CD14-positive monocyte (primary cell): ENCODE results near the gene FAM50B. TPM values are rescaled to one million over a fixed set of nuclear protein-coding genes. Genes with fewer than 3 reads are reported as not detected.

Experiments used
- DNase-seq, 3 donors: peaks; one replicate each; pipeline ENCODE4 v3.0.0-alpha.2; 2011 to 2022
- H2AFZ ChIP-seq: 2 replicates; pipeline ENCODE4 v1.6.0; 2012; ENCODE audit warnings: mild to moderate bottlenecking, low read depth, low read length, inconsistent platforms; ENCODE audit not compliant: insufficient read depth, poor library complexity, severe bottlenecking
- H3K27ac ChIP-seq, 2 donors: 1 replicate in 1 of 2; 2 replicates in 1 of 2; pipeline ENCODE4 v1.5.1; 2012 to 2013; ENCODE audit warnings: low read length in 2 of 2, control low read depth in 1 of 2, inconsistent platforms in 1 of 2, low read depth in 1 of 2, mild to moderate bottlenecking in 1 of 2
- H3K27me3 ChIP-seq, 2 donors: one replicate each; pipeline versions ENCODE4 v1.6.0 to v1.6.1; 2011 to 2013; ENCODE audit warnings: low read length in 2 of 2; ENCODE audit not compliant: control insufficient read depth in 2 of 2, insufficient read depth in 2 of 2
- H3K36me3 ChIP-seq, 2 donors: replicated peaks in 1 of 2; 1 replicate in 1 of 2; 2 replicates in 1 of 2; pipeline versions ENCODE4 v1.5.1 to v1.6.1; 2012 to 2013; ENCODE audit warnings: low read length in 2 of 2, control low read depth in 1 of 2, inconsistent platforms in 1 of 2, mild to moderate bottlenecking in 1 of 2; ENCODE audit not compliant: insufficient read depth in 2 of 2, control insufficient read depth in 1 of 2
- H3K4me1 ChIP-seq, 2 donors: 1 replicate in 1 of 2; 2 replicates in 1 of 2; pipeline versions ENCODE4 v1.5.1 to v1.6.1; 2012 to 2013; ENCODE audit warnings: low read length in 2 of 2, control low read depth in 1 of 2, inconsistent platforms in 1 of 2, mild to moderate bottlenecking in 1 of 2, moderate library complexity in 1 of 2; ENCODE audit not compliant: insufficient read depth in 2 of 2, control insufficient read depth in 1 of 2
- H3K4me2 ChIP-seq: replicated peaks from 2 replicates; pipeline ENCODE3; 2012; ENCODE audit warnings: low read length, moderate library complexity, mild to moderate bottlenecking; ENCODE audit not compliant: poor library complexity, severe bottlenecking; ENCODE audit errors: extremely low read depth
- H3K4me3 ChIP-seq, 3 experiments: fragments of 200-600 bp in 1 of 3; sonication (generic) in 1 of 3; replicated peaks in 1 of 3; 1 replicate in 2 of 3; 2 replicates in 1 of 3; pipeline ENCODE4 v1.5.1; 2011 to 2013; ENCODE audit warnings: low read length in 3 of 3, mild to moderate bottlenecking in 3 of 3, control low read depth in 2 of 3, low read depth in 2 of 3, inconsistent platforms in 1 of 3, moderate library complexity in 1 of 3
- H3K79me2 ChIP-seq: 2 replicates; pipeline ENCODE4 v1.6.0; 2012; ENCODE audit warnings: mild to moderate bottlenecking, control low read depth, inconsistent platforms, low read length, moderate library complexity; ENCODE audit not compliant: insufficient read depth
- H3K9ac ChIP-seq: 2 replicates; pipeline ENCODE4 v1.6.0; 2017; ENCODE audit warnings: low read length, mild to moderate bottlenecking; ENCODE audit not compliant: insufficient read depth, poor library complexity, severe bottlenecking
- H3K9me3 ChIP-seq, 2 donors: replicated peaks in 1 of 2; 1 replicate in 1 of 2; 2 replicates in 1 of 2; pipeline versions ENCODE4 v1.5.1 to v1.6.1; 2012 to 2013; ENCODE audit warnings: low read length in 2 of 2, control low read depth in 1 of 2; ENCODE audit not compliant: control insufficient read depth in 1 of 2, insufficient read depth in 1 of 2
- H4K20me1 ChIP-seq: 2 replicates; pipeline ENCODE4 v1.6.0; 2012; ENCODE audit warnings: mild to moderate bottlenecking, low read length, control low read depth, moderate library complexity; ENCODE audit not compliant: insufficient read depth
- H3K27ac Mint-ChIP-seq, 7 donors: one replicate each; pipeline ENCODE4 v1.8.0; 2020; ENCODE audit warnings: mild to moderate bottlenecking in 7 of 7, mixed read lengths in 7 of 7, moderate library complexity in 6 of 7, inconsistent platforms in 2 of 7
- H3K27me3 Mint-ChIP-seq, 3 donors: one replicate each; pipeline ENCODE4 v1.8.0; 2021 to 2022; ENCODE audit warnings: low read depth in 3 of 3, mild to moderate bottlenecking in 3 of 3, mixed read lengths in 3 of 3, moderate library complexity in 3 of 3, inconsistent platforms in 1 of 3
- H3K36me3 Mint-ChIP-seq, 2 donors: one replicate each; pipeline ENCODE4 v1.8.0; 2020; ENCODE audit warnings: mixed read lengths in 2 of 2, inconsistent platforms in 1 of 2, mild to moderate bottlenecking in 1 of 2
- H3K4me1 Mint-ChIP-seq: one replicate; pipeline ENCODE4 v1.8.0; 2020; ENCODE audit warnings: mild to moderate bottlenecking, mixed read lengths
- H3K4me3 Mint-ChIP-seq, 2 donors: one replicate each; pipeline ENCODE4 v1.8.0; 2020; ENCODE audit warnings: mild to moderate bottlenecking in 2 of 2, mixed read lengths in 2 of 2, moderate library complexity in 1 of 2
- H3K9me3 Mint-ChIP-seq, 7 donors: one replicate each; pipeline ENCODE4 v1.8.0; 2020 to 2022; ENCODE audit warnings: mixed read lengths in 7 of 7, mild to moderate bottlenecking in 6 of 7, moderate library complexity in 6 of 7, inconsistent platforms in 2 of 7
- CTCF ChIP-seq: fragments of 200-600 bp; IDR thresholded peaks from one replicate; pipeline ENCODE4 v1.8.0; 2022; ENCODE audit warnings: antibody characterized with exemption, mild to moderate bottlenecking
- WGBS: methylation state at CpG from one replicate; pipeline ENCODE4 v1.1.5; 2013; ENCODE audit warnings: missing lambda C conversion rate; ENCODE audit not compliant: insufficient coverage; 5-methylcytosine and 5-hydroxymethylcytosine counted together
- intact Hi-C, 2 donors: fragments of 100-400 bp; cut with micrococcal nuclease; formaldehyde crosslinking; loops; one replicate each; pipeline versions ENCODE4 v1.15.0 to v1.15.1; 2023
- polyA plus RNA-seq, 3 donors: library from polyadenylated mRNA; depleted of rRNA in 1 of 3; unstranded in 2 of 3; stranded (reverse) in 1 of 3; fragments of 300-500 nt in 2 of 3; fragments of >200 nt in 1 of 3; fragmentation: Illumina TruSeq in 2 of 3; gene quantifications; 1 replicate in 2 of 3; 2 replicates in 1 of 3; pipeline ENCODE4 v1.2.3, GENCODE V29; 2012 to 2021

Gene FAM50B
- polyA plus RNA-seq, 3 donors, result 1.8 to 3.3 (median 3.0) TPM

- Mint-ChIP-seq H3K4me3 (no peak overlapping the region), H3K27ac (peak overlapping the region in 2 of 7 donors; percentile 0 to 27), H3K4me1 (peaks cover 11% of the 10 kb centered on the region), H3K27me3 (peaks cover 3 to 5% (median 4%) of the 10 kb centered on the region in 3 donors), H3K9me3 (no peaks in the 10 kb centered on the region), H3K36me3 (no peaks in the 10 kb centered on the region)
- Histone ChIP-seq H4K20me1 (no peaks in the 10 kb centered on the region), H3K79me2 (no peaks in the 10 kb centered on the region), H3K4me3 (no peak overlapping the region), H3K9me3 (no peaks in the 10 kb centered on the region), H3K27me3 (no peaks in the 10 kb centered on the region), H3K4me1 (peaks cover 5 to 11% of the 10 kb centered on the region in 2 donors), H3K9ac (no peak overlapping the region), H3K27ac (no peak overlapping the region), H2AFZ (peak overlapping the region; percentile 36), H3K36me3 (no peaks in the 10 kb centered on the region), H3K4me2 (no peak overlapping the region)
- 100% methylated on average over 1 of the region's 5 CpGs for WGBS
- intact Hi-C loops, result no loop called here
- TF ChIP-seq CTCF, result no peak
- no peak for DNase-seq
These were observed 14.0 kb upstream of the FAM50B start for GRCh38 chr6:3835055-3835731.

GRCh38 chr6:3835785-3836184 lies 13.4 kb upstream of the FAM50B start:
- no peak overlapping the region for H3K9ac ChIP-seq
- DNase-seq, result no peak
- no peaks in the 10 kb centered on the region for H3K9me3 ChIP-seq
- H3K4me3 ChIP-seq, result no peak overlapping the region
- intact Hi-C loops, result no loop called here
- peaks cover 5 to 11% of the 10 kb centered on the region in 2 donors for H3K4me1 ChIP-seq
- peak overlapping the region; percentile 36 for H2AFZ ChIP-seq
- no peaks in the 10 kb centered on the region for H3K9me3 Mint-ChIP-seq
- WGBS, result 71% methylated on average over 3 of the region's 5 CpGs
- no peak overlapping the region for H3K27ac ChIP-seq
- no peak overlapping the region for H3K27ac Mint-ChIP-seq
- no peaks in the 10 kb centered on the region for H3K36me3 ChIP-seq
- no peaks in the 10 kb centered on the region for H3K79me2 ChIP-seq
- no peaks in the 10 kb centered on the region for H3K27me3 ChIP-seq
- H3K4me1 Mint-ChIP-seq, result peaks cover 11% of the 10 kb centered on the region
- no peak overlapping the region for H3K4me2 ChIP-seq
- no peak for TF ChIP-seq CTCF
- H4K20me1 ChIP-seq, result no peaks in the 10 kb centered on the region
- H3K4me3 Mint-ChIP-seq, result peak overlapping the region in 1 of 2 donors; percentile 62
- no peaks in the 10 kb centered on the region for H3K36me3 Mint-ChIP-seq
- peaks cover 3 to 5% (median 4%) of the 10 kb centered on the region in 3 donors for H3K27me3 Mint-ChIP-seq
